COLO829 (cell line): ENCODE results near the gene SFMBT1.
"Not testable (repeated sequence)": the region's sequence is repeated elsewhere in the genome, so short reads cannot be mapped to it uniquely, and the experiment has no call there.

ENCODE experiments used
- DNase-seq: peaks from one replicate; pipeline ENCODE4 v3.0.0; 2012; ENCODE audit warnings: low spot score

The SFMBT1 gene

DNA sequence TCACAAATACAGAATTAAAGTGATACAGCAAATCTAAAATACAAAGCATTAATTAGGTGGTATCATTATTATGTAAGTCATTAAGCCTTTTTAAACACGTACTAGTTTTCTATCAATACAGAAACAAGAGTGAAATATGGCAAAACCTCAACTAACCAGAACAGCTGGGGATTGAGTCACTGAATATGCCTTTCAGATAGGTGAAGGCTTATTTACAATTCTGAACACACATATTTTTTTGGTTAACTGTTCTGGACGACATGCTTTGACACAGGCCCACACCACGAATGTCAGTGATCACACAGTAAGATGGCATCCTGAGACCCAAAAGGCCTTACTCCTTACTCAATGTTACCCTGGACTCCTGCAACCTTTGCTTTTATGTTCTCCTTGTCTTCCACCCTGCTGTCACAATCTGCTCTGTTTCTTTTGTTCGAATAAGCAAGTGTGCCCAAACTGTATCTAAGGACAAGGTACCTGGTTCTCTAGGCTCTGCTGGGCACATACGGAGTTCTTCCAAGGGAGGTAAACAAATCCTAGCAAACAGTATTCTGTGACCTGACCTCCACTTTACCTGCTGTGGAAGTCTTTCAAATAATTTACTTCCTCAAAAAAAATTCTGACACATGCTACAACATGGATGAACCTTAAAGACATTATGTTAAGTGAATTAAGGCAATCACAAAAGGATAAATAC, 7.0 kb downstream of the SFMBT1 start:
- DNase-seq: no peak

GRCh38 chr3:53035825-53036619, 9.9 kb downstream of the SFMBT1 start:
- no peak for DNase-seq

DNA sequence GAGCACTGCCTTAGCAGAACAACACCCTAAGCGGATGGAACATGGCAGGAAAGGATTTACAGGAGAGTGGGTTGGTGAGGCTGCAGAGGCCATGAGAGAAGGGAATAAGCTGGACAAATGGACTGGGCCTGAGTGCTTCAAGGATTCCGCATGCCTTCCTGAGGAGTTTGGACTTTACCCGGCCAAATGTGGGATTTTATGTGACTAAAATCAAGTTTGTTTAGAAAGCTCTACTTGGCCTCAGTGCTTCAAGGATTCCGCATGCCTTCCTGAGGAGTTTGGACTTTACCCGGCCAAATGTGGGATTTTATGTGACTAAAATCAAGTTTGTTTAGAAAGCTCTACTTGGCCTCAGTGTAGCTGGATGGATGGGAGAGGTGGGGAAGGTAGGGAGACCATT, 10.9 kb downstream of the SFMBT1 start:
- DNase-seq: not testable (repeated sequence)

- DNase-seq: not testable (repeated sequence)
Measured at GRCh38 chr3:53034411-53034810, 11.5 kb downstream of the SFMBT1 start.

GRCh38 chr3:53032609-53033008, 13.3 kb downstream of the SFMBT1 start:
- no peak for DNase-seq

GRCh38 chr3:53030619-53031449, 15.0 kb downstream of the SFMBT1 start:
- no peak for DNase-seq

DNA sequence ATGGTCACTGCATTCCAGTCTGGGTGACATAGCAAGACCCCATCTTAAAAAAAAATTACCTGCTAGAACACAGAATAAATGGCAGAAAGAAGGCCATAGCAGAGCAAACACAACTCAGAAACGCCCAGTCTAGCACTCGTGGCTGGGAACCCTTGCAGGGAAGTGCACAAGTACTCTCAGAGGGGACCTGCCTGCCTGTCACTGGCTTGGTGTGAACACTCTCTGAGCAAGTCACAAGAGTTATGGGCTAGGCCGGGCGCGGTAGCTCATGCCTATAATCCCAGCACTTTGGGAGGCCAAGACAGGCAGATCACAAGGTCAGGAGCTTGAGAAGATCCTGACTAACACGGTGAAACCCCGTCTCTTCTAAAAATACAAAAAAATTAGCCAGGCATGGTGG, 17.2 kb downstream of the SFMBT1 start:
- DNase-seq: no peak

- no peak for DNase-seq
Measured at GRCh38 chr3:53027254-53027844, 18.5 kb downstream of the SFMBT1 start.

GRCh38 chr3:53026382-53027162, 19.3 kb downstream of the SFMBT1 start:
- DNase-seq: no peak

- DNase-seq: no peak
Measured at GRCh38 chr3:53024315-53024714, 21.6 kb downstream of the SFMBT1 start.

DNA sequence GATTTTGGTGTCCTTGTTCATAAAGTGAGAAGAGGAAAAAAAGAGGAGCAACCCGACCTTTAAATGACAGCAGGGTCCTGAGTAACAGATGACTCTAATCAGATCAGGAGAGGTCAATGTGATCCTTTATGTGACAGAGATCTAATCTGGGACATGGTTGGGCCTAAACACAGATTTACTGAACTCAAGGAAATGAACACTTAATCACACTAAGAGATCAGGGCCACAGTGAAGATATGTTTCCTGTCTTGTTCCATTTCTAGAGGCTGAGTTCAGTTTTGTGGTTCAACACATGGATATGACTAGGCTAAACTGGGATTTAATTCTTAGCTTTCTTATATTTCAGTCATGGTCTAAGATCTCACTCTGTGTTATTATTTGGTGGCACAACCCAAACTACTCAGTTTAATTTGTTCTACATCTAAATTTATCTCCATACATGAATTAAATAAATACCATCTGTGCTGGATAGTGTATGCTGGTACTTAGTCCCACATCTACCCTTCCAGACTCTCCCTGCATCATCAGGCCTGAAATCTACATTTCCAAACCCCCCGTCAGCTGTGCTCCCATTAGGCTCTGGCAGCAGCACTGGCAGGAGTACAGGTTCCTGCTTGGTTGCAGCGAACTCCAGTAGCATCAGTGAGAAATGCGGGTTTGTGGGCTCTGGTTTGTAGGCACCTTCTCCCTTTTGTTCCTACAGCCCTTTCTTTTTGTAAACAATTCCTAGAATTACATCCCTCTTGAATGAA, 22.6 kb downstream of the SFMBT1 start:
- DNase-seq: no peak

GRCh38 chr3:53022647-53023046, 23.2 kb downstream of the SFMBT1 start:
- DNase-seq: no peak

DNA sequence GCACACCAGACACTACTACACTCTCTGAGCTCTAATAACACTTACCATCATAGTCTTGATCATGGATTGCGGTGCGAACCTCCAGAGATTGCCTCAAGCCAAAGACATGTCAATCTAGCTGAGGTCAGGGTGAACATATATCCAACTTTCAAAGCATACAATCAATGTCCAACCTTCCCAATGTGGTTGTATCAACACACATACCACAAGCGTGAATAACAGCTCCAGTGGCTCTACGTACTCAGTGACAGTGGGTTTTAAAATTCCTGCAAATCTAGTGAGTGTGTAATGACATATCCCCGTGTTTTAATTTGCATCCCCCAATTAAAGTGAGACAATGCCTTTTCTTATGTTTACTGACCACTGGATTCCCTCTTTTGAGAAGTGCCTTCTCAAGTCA, 29.6 kb downstream of the SFMBT1 start:
- DNase-seq: no peak

DNA sequence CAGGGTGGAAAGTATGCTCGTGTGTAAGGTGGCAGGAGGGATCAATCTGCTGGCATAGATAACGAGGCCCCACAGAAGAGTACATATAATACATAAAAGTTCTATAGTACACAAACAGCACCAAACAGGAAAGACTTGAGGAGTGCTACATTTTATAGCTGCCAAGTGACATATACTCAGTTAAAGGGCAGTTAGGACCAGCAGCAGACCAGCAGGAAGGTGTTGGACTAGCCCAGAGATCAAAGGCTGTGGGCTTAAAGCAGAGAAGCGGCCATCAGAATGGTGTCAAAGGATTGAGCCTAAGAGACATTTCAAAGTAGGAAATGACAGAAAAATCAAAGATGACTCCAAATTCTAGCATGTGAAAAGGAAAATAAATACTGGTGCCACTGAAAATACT, 34.5 kb downstream of the SFMBT1 start:
- no peak for DNase-seq

DNA sequence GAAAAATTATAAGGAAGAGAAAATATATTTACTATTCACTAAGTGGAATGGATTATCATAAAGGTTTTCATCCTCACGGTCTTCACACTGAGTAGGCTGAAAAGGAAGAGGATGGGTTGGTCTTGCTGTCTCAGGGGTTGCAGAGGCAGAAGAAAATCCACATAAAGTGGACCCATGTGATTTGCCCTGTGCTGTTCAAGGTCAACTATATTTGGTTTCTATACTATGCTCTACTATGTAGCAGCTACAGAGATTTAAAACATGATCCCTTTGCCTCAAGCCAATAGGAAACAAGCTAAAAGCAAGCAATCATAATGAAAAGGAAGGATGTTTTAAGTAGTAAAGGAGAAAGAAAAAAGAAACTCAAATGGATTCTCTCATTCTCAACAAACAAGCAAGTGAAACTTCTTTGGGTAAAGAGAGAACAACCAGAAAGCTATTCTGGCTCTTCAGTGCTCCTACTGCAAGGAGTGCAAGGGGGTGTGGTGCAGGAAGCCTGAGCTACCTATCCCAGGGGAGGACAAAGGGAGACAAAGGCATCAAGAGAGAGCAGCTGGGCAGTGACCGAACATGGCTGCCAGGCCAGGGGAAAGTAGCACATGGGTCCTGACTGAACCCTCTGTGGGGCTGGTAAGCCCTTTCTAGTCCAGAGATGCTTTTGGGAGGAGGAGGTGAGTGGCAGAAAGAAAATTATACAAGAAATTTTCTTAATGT, 35.9 kb downstream of the SFMBT1 start:
- DNase-seq: no peak

DNA sequence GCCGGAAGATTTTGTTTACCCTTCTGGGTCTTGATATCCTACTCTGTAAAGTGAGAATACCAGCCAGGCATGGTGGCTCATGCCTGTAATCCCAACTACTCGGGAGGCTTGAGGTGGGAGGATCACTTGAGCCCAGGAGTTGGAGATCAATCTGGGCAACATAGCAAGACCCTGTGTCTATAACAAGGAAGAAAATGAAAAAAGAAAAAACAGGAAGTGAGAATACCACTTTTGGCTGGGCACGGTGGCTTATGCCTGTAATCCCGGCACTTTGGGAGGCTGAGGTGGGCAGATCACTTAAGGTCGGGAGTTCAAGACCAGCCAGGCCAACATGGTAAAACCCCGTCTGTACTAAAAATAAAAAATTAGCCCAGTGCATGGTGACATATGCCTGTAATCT, 36.9 kb downstream of the SFMBT1 start:
- no peak for DNase-seq

- DNase-seq: no peak
Measured at GRCh38 chr3:53005854-53006513, 39.9 kb downstream of the SFMBT1 start.

DNA sequence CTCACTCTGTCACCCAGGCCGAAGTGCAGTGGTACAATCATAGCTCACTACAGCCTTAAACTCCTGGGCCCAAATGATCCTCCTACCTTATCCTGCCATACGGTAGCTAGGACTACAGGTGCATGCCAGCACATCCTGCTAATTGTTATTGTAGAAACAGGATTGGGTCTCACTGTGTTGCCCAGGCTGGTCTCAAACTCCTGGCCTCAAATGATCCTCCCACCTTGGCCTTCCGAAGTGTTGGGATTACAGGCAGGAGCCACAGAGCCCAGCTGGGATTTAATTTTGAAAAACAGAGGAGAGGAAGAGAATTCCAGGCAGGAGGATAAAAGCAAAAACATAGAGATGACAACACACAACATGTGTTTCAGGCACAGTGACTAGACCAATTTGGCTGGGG, 40.5 kb downstream of the SFMBT1 start:
- DNase-seq: no peak

GRCh38 chr3:53003320-53003719, 42.6 kb downstream of the SFMBT1 start:
- DNase-seq: no peak
